ENCODE data around the gene IFI27L2.
A peak's percentile ranks its signal among the peaks of the same experiment; 100 is the strongest.

Gene IFI27L2

GRCh38 chr14:94098326-94098992 lies 30.9 kb downstream of the IFI27L2 start:
- no peak for DNase-seq

- no peak for DNase-seq
These were observed 32.3 kb downstream of the IFI27L2 start for GRCh38 chr14:94097091-94097490.

GRCh38 chr14:94093418-94093817 lies 36.0 kb downstream of the IFI27L2 start:
- DNase-seq = no peak

- no peak for DNase-seq
These were observed 39.9 kb downstream of the IFI27L2 start for GRCh38 chr14:94089479-94089878.

GRCh38 chr14:94088516-94088915 lies 40.9 kb downstream of the IFI27L2 start:
- no peak for DNase-seq

GRCh38 chr14:94087891-94088290 lies 41.5 kb downstream of the IFI27L2 start:
- DNase-seq = no peak

- DNase-seq = no peak
These were observed 48.0 kb downstream of the IFI27L2 start for GRCh38 chr14:94081386-94081820.

GRCh38 chr14:94080621-94081385 lies 48.6 kb downstream of the IFI27L2 start, which contains the start of the genes DDX24 and IFI27L1:
Gene DDX24, minus strand, starts transcription at chr14:94081202. Its CDS starts 1,460 bp downstream, at chr14:94079742.
Gene IFI27L1, plus strand, starts transcription at chr14:94081310. Its CDS starts 15,628 bp downstream, at chr14:94096938.
- DNase-seq = peak; percentile 91

GRCh38 chr14:94079891-94080620 lies 49.3 kb downstream of the IFI27L2 start:
- DNase-seq = no peak

GRCh38 chr14:94077823-94078222 lies 51.6 kb downstream of the IFI27L2 start:
- no peak for DNase-seq

Data from T1000 (cell line).